ENCODE data around the gene CEP85.

CEP85 gene

DNA sequence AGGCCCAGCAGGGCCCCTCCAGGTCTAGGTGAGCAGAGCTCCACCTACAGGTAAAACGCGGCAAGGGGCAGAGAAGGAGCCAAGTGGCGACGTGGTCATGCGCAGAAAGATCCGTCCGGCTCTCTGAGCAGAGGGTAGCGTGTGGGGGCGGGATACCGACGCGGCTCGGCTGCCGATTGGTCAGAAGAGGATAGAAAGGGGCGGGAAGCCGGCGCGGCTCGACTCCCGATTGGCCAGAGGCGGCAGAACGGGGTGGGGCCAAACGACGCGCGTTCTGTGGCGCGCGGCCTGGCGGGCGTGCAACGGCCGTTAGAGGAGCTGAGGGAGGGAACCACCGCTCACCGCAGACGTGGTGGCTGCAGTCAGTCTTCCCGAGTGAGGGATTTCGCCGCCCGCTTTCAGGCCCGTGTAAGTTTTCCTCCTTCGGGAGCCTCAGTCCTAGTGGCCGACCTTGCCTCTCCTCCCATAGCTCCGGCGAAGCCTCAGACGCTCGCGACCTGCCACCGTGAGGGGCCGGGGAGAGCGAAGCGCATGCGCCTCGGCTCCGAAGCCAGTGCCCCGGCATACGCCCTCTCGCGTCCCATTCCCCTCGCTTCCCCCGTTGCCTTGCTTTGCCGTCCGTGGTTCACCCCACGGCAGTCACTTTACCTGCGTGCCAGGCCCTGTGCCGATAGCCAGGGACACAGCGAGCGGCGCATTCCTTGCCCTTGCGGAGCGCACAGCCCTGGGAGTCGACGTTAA, at the start of gene CEP85:
Gene CEP85 (plus strand): TSS at position 298 of the 741 bp plus-strand sequence. CDS start 5,584 bp downstream, outside the sequence.
- peak within 1 kb of the TSS; percentile 87 for H3K4me2 ChIP-seq
- peak within 1 kb of the TSS; percentile 84 for H2AFZ ChIP-seq (ENCODE audit: low read depth)
- no peaks in the 10 kb centered on the region for H3K36me3 ChIP-seq (ENCODE audit: insufficient read depth)
- peaks cover 45% of the 10 kb centered on the region for H3K4me1 ChIP-seq (ENCODE audit: low read depth, poor library complexity, severe bottlenecking)
- TF ChIP-seq CTCF (conservative IDR thresholded peaks at IDR 0.05; ENCODE audit: low read depth, low read length), result no peak
- H3K4me3 ChIP-seq (IDR thresholded peaks at IDR 0.05; ENCODE audit: insufficient read depth, low read depth, low read length), result peak within 1 kb of the TSS; percentile 70
- H3K27ac ChIP-seq, result peak within 1 kb of the TSS; percentile 74
- H4K20me1 ChIP-seq (ENCODE audit: insufficient read depth), result no peaks in the 10 kb centered on the region
- no peaks in the 10 kb centered on the region for H3K27me3 ChIP-seq (ENCODE audit: insufficient read depth, low read depth)
- H3K79me2 ChIP-seq (ENCODE audit: insufficient read depth, low read depth), result peaks cover 46% of the 10 kb centered on the region
- peak within 1 kb of the TSS; percentile 74 for H3K9ac ChIP-seq

GRCh38 chr1:26184883-26185282, 49.1 kb upstream of the CEP85 start:
- no peaks in the 10 kb centered on the region for H3K79me2 ChIP-seq (ENCODE audit: insufficient read depth, low read depth)
- no peak for TF ChIP-seq CTCF (conservative IDR thresholded peaks at IDR 0.05; ENCODE audit: low read depth, low read length)
- no peak overlapping the region for H3K4me2 ChIP-seq
- no peak overlapping the region for H3K4me3 ChIP-seq (IDR thresholded peaks at IDR 0.05; ENCODE audit: insufficient read depth, low read depth, low read length)
- no peak overlapping the region for H2AFZ ChIP-seq (ENCODE audit: low read depth)
- no peaks in the 10 kb centered on the region for H3K36me3 ChIP-seq (ENCODE audit: insufficient read depth)
- no peak overlapping the region for H3K27ac ChIP-seq
- no peak overlapping the region for H3K9ac ChIP-seq
- H4K20me1 ChIP-seq (ENCODE audit: insufficient read depth), result no peaks in the 10 kb centered on the region
- no peaks in the 10 kb centered on the region for H3K27me3 ChIP-seq (ENCODE audit: insufficient read depth, low read depth)
- peaks cover 6% of the 10 kb centered on the region for H3K4me1 ChIP-seq (ENCODE audit: low read depth, poor library complexity, severe bottlenecking)

GRCh38 chr1:26187882-26188281, 46.1 kb upstream of the CEP85 start:
- no peak overlapping the region for H3K4me2 ChIP-seq
- no peak overlapping the region for H3K9ac ChIP-seq
- no peaks in the 10 kb centered on the region for H3K36me3 ChIP-seq (ENCODE audit: insufficient read depth)
- H3K27ac ChIP-seq, result no peak overlapping the region
- H2AFZ ChIP-seq (ENCODE audit: low read depth), result no peak overlapping the region
- no peak for TF ChIP-seq CTCF (conservative IDR thresholded peaks at IDR 0.05; ENCODE audit: low read depth, low read length)
- H3K4me1 ChIP-seq (ENCODE audit: low read depth, poor library complexity, severe bottlenecking), result no peaks in the 10 kb centered on the region
- H3K4me3 ChIP-seq (IDR thresholded peaks at IDR 0.05; ENCODE audit: insufficient read depth, low read depth, low read length), result no peak overlapping the region
- no peaks in the 10 kb centered on the region for H3K27me3 ChIP-seq (ENCODE audit: insufficient read depth, low read depth)
- H4K20me1 ChIP-seq (ENCODE audit: insufficient read depth), result no peaks in the 10 kb centered on the region
- no peaks in the 10 kb centered on the region for H3K79me2 ChIP-seq (ENCODE audit: insufficient read depth, low read depth)

GRCh38 chr1:26188477-26188876, 45.5 kb upstream of the CEP85 start:
- Histone ChIP-seq H3K79me2 (ENCODE audit: insufficient read depth, low read depth) (no peaks in the 10 kb centered on the region), H3K4me2 (no peak overlapping the region), H3K4me3 (IDR thresholded peaks at IDR 0.05; ENCODE audit: insufficient read depth, low read depth, low read length) (no peak overlapping the region), H3K4me1 (ENCODE audit: low read depth, poor library complexity, severe bottlenecking) (no peaks in the 10 kb centered on the region), H3K27me3 (ENCODE audit: insufficient read depth, low read depth) (no peaks in the 10 kb centered on the region), H3K27ac (no peak overlapping the region), H4K20me1 (ENCODE audit: insufficient read depth) (no peaks in the 10 kb centered on the region), H3K36me3 (ENCODE audit: insufficient read depth) (no peaks in the 10 kb centered on the region), H3K9ac (no peak overlapping the region), H2AFZ (ENCODE audit: low read depth) (no peak overlapping the region)
- TF ChIP-seq CTCF (conservative IDR thresholded peaks at IDR 0.05; ENCODE audit: low read depth, low read length), result no peak

Measured in KMS-11 (cell line).